Ascending aorta (tissue), 2 donors: ENCODE data around the gene PDSS2. TPM values are rescaled to one million over a fixed set of nuclear protein-coding genes. Genes with fewer than 3 reads are reported as not detected.

Experiments
- DNase-seq, 2 donors: peaks; one replicate each; pipeline ENCODE4 v3.0.0-alpha.2; 2019; ENCODE audit warnings: low spot score in 2 of 2
- H3K27ac ChIP-seq, 2 donors: fragments of 200-600 bp; sonication (generic); one replicate each; pipeline ENCODE4 v1.5.1; 2016 to 2017; ENCODE audit warnings: mild to moderate bottlenecking in 1 of 2
- H3K27me3 ChIP-seq: fragments of 200-600 bp; sonication (generic); one replicate; pipeline ENCODE4 v1.5.1; 2017
- H3K36me3 ChIP-seq, 2 donors: fragments of 200-600 bp; sonication (generic); one replicate each; pipeline ENCODE4 v1.5.1; 2016
- H3K4me1 ChIP-seq, 2 donors: fragments of 200-600 bp; sonication (generic); one replicate each; pipeline ENCODE4 v1.5.1; 2016 to 2017; ENCODE audit warnings: mild to moderate bottlenecking in 1 of 2
- H3K4me3 ChIP-seq, 2 donors: fragments of 200-600 bp; sonication (generic); one replicate each; pipeline ENCODE4 v1.5.1; 2016 to 2017; ENCODE audit warnings: mild to moderate bottlenecking in 1 of 2
- H3K9me3 ChIP-seq, 2 donors: fragments of 200-600 bp; sonication (generic); one replicate each; pipeline ENCODE4 v1.5.1; 2016
- intact Hi-C: fragments of 100-400 bp; cut with DNase I; formaldehyde crosslinking; loops from one replicate; pipeline ENCODE4 v1.15.1; 2023
- total RNA-seq: library from RNA; depleted of rRNA; stranded (reverse); fragments of >200 nt; gene quantifications from one replicate; pipeline ENCODE4 v1.1.0, GENCODE V29; 2016
- TF ChIP-seq, protein P1 (sequence below), 3 experiments: fragments of 200-600 bp in 2 of 3; fragments of 450-650 bp in 1 of 3; sonication (generic) in 2 of 3; IDR thresholded peaks; one replicate each; pipeline ENCODE4 v1.5.1; 2016 to 2019; ENCODE audit warnings: antibody characterized with exemption in 3 of 3, mild to moderate bottlenecking in 1 of 3, moderate library complexity in 1 of 3

Gene PDSS2
- total RNA-seq, 1 donor from 2014 or later, result 0.85 TPM

- Histone ChIP-seq H3K27ac (no peak overlapping the region), H3K36me3 (no peaks in the 10 kb centered on the region), H3K4me1 (no peaks in the 10 kb centered on the region), H3K4me3 (no peak overlapping the region), H3K9me3 (no peaks in the 10 kb centered on the region), H3K27me3 (no peaks in the 10 kb centered on the region)
- intact Hi-C loops, result no loop called here
- TF ChIP-seq, protein P1, sequence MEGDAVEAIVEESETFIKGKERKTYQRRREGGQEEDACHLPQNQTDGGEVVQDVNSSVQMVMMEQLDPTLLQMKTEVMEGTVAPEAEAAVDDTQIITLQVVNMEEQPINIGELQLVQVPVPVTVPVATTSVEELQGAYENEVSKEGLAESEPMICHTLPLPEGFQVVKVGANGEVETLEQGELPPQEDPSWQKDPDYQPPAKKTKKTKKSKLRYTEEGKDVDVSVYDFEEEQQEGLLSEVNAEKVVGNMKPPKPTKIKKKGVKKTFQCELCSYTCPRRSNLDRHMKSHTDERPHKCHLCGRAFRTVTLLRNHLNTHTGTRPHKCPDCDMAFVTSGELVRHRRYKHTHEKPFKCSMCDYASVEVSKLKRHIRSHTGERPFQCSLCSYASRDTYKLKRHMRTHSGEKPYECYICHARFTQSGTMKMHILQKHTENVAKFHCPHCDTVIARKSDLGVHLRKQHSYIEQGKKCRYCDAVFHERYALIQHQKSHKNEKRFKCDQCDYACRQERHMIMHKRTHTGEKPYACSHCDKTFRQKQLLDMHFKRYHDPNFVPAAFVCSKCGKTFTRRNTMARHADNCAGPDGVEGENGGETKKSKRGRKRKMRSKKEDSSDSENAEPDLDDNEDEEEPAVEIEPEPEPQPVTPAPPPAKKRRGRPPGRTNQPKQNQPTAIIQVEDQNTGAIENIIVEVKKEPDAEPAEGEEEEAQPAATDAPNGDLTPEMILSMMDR (IDR thresholded peaks at IDR 0.05), result no peak
- DNase-seq, result no peak
These were observed 243.0 kb downstream of the PDSS2 start for GRCh38 chr6:107216197-107216933.

GRCh38 chr6:107215334-107215733 is 244.0 kb downstream of the PDSS2 start:
- H3K9me3 ChIP-seq, result no peaks in the 10 kb centered on the region
- H3K36me3 ChIP-seq, result no peaks in the 10 kb centered on the region
- intact Hi-C loops, result no loop called here
- no peaks in the 10 kb centered on the region for H3K4me1 ChIP-seq
- no peak overlapping the region for H3K4me3 ChIP-seq
- TF ChIP-seq, protein P1 (IDR thresholded peaks at IDR 0.05), result no peak
- DNase-seq, result no peak
- H3K27ac ChIP-seq, result no peak overlapping the region
- H3K27me3 ChIP-seq, result no peaks in the 10 kb centered on the region

GRCh38 chr6:107214655-107215054 is 244.7 kb downstream of the PDSS2 start:
- intact Hi-C loops, result no loop called here
- H3K4me1 ChIP-seq, result no peaks in the 10 kb centered on the region
- TF ChIP-seq, protein P1 (IDR thresholded peaks at IDR 0.05), result no peak

DNA sequence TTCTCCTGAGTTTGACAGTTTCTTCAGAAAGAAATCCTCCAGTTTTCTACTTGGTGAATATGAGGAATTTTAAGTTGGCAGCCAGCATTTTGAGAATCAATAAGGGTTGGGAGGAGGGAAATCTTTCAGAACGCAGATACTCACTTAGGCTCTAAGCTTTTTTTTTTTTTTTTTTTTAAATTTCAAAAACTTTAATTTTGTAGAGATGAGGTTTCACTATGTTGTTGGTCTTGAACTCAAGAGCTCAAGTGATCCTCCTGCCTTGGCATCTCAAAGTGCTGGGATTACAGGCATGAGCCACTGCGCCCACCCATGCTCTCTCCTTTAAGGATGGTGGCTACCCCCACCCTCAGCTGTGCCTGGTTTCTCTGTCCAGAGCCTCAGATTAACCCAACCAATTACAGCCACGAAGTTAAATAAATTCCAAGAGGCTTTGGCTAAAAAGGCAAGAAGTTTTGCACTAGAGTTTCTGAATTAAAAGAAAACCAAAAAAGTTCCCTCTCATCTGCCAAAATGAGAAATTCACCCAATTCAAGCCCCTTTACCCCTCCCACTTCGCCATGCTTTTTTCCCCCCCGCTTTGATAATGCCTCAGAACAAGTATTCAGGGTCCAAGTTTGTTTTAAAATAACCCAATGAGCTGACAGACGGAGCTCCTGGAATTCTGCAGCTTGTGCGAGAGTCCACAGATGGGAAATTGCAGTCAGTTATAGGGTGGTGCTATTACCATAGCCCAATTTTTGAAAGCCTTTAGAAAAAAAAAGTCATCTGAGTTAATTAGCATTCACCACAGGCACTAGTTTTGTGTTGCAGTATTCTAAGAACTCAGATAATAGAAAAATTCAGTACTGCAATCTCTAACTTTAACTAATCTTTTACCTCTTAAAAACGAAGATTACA is 249.7 kb downstream of the PDSS2 start:
- TF ChIP-seq, protein P1 (IDR thresholded peaks at IDR 0.05), result no peak
- Histone ChIP-seq H3K4me1 (no peaks in the 10 kb centered on the region), H3K9me3 (no peaks in the 10 kb centered on the region), H3K27me3 (no peaks in the 10 kb centered on the region), H3K27ac (no peak overlapping the region), H3K4me3 (no peak overlapping the region), H3K36me3 (no peaks in the 10 kb centered on the region)
- no peak for DNase-seq
- intact Hi-C loops, result no loop called here

More at GRCh38 chr6:107214655-107215054, 244.7 kb downstream of the PDSS2 start:
- Histone ChIP-seq H3K36me3 (no peaks in the 10 kb centered on the region), H3K9me3 (no peaks in the 10 kb centered on the region), H3K27ac (no peak overlapping the region), H3K4me3 (no peak overlapping the region), H3K27me3 (no peaks in the 10 kb centered on the region)
- DNase-seq, result no peak

GRCh38 chr6:107207251-107207873 is 252.0 kb downstream of the PDSS2 start:
- H3K4me1 ChIP-seq, result no peaks in the 10 kb centered on the region
- H3K36me3 ChIP-seq, result peaks cover 0 to 3% of the 10 kb centered on the region in 2 donors
- H3K27me3 ChIP-seq, result no peaks in the 10 kb centered on the region
- DNase-seq, result no peak
- TF ChIP-seq, protein P1 (IDR thresholded peaks at IDR 0.05), result no peak
- H3K27ac ChIP-seq, result no peak overlapping the region
- intact Hi-C loops, result no loop called here
- H3K9me3 ChIP-seq, result no peaks in the 10 kb centered on the region
- H3K4me3 ChIP-seq, result no peak overlapping the region
